Measurements from ENCODE around the gene CMTM4. TPM values are rescaled to one million over a fixed set of nuclear protein-coding genes. Genes with fewer than 3 reads are reported as not detected.
"Not testable (repeated sequence)": the region's sequence is repeated elsewhere in the genome, so short reads cannot be mapped to it uniquely, and the experiment has no call there.

The CMTM4 gene
- total RNA-seq, 1 donor from 2014 or later, result 10.1 TPM

DNA sequence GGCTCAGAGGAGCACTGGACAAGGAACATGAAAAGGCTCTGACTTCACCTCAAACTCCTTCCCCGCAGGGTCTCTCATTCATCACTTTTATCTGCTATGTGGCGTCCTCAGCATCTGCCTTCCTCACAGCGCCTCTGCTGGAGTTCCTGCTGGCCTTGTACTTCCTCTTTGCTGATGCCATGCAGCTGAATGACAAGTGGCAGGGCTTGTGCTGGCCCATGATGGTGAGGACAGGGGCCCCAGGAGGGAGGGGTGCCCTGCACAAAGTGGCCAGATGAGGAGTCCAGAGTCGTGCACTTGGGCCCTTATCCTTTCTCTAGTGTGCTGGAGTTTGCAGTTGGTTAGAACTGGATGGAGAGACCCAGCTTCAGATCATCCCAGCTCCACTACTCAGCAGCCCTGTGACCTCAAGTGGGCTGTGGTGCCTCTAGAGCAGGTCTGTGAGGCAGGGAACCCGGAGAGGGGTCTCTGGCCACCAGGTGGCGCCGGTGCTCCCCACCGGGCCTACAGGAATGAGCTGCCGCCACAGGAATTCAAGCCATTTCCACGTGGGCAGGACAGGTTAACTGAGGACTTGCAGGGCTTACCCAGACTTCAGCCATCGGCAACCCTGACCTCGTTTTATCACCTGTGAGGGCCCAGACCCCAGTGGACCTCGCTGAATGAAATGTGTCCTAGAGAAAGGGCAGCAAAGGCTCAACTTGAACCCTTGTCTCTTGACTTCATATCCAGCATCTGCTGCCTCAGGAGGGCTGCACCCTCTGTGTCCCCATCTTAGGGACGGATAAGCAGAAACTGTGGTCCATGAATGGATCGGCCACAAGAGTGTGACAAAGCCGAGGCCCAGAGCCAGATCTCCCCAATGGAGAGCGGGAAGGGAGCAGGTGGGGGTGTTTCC, 88.1 kb downstream of the CMTM4 start:
- ATAC-seq (ENCODE audit: poor library complexity) (peak; percentile 61), DNase-seq (peak; percentile 93)
- intact Hi-C loops (cut with DNase I), result loop anchor here (5.0 kb wide), 1 partner anchor 259 kb away; no protein-coding TSS in a partner anchor

DNA sequence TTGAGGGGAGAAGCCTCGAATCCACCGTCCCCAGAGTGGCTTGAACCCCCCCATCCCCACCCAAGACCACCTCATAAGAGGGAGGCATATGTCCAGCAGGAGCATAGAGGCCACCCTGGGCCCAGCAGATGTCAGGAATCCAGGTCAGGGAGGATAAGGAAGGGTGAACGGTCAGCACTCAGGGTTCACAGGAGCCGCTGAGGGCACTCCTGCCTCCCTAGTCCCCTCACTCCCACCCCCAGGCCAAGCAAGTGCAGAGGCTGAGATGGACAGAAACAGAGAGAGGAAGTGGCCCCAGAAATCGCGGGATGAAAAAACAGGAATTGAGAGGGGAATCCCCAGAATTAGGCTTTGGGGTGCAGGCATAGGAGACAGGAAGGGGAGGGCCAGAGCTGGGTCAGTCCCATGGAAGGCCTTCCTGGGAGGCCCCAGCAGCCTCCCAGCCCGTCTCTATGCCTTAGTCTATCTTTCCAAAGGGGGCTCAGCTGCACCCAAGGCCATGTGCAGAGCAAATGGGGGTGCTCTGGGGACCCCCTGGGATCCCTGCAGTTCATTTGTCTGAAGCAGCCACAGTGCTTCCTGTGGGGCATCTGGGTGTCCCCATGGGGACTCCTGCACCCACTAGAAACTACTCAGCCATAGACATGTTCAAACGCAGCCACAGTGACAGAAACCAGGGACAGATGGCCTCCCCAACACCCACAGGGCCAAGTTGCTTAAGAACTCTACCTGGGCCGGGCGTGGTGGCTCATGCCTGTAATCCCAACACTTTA, 90.4 kb downstream of the CMTM4 start:
- ATAC-seq (ENCODE audit: poor library complexity) (no peak), DNase-seq (no peak)
- intact Hi-C loops (cut with DNase I), result loop anchor here (5.0 kb wide), 1 partner anchor 261 kb away; no protein-coding TSS in a partner anchor

DNA sequence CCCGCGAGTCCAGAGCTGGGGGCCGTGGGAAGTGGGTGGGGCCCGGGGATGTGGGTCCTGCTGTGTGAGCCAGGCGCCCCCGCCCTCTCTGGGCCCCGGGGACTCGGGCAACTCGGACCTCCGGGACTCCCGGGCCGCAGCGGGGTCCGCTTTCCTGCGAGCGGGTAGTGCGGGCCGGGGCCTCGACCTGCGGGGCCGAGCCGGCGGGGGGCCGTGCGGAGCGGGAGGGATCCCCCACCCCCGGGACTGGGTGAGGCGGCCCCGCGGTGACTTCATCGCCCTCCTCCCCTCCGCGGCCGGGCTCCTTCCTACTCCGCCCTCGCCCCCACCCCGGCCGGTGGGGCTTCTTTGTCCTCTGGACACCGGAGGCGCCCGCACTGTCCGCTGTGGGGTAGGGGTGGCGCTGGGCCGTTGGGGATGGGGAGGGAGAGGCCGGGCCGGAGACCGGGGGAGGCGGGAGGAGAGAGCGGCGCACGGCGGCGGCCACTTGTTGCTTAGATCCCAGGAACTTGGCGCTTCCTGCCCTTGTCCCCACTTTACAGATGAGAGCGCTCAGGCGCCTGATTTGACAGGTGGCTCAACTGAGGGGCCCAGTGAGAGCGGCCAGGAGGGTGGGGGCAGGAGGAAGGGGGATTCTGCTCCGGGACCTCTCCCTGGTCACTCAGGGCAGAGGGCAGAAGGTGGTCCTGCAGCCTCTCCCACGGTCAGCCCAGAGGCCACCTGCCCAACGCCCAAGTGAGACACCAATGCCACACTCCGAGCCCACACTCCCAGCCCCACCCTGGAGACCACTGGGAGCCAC, 91.2 kb downstream of the CMTM4 start:
- intact Hi-C loops (cut with DNase I), result loop anchor here (5.0 kb wide), 1 partner anchor 262 kb away; no protein-coding TSS in a partner anchor
- DNase-seq (peak; percentile 82), ATAC-seq (ENCODE audit: poor library complexity) (peak; percentile 57)

DNA sequence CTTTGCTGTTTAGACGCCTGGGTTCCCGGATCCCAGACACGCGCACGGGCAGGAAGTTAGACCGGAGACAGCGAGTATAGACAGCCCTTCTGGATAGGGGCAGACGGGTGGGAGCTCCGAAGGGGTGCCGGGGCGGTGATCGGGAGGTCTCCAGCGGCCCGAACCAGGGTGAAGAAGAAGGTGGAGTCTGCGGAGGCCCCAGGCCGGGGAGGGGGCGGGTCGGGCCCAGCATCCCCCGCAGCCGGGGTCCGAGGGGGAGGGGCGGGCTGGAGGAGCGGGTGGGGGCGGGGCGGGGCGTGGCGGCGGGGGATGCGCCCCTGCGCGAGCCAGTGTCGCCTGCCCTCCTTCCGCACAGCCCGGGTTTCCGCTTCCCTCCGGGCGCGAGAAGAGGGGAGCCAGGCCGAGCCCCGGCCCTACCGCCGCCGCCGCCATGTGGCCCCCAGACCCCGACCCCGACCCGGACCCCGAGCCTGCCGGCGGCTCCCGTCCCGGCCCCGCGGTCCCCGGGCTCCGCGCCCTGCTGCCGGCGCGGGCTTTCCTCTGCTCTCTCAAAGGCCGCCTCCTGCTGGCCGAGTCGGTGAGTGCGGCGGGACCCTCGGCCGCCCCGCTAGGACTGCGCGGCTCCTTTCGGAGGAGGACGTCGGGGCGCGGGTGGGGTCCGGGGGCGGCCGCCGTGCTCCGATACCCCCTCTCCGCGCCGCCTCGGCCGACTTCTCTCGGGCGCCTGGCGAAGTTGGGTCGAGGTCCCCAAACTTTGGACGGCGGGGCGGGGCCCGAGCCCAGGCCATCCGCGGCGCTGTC, 92.0 kb downstream of the CMTM4 start, which contains the start of gene CMTM3:
Gene CMTM3 (plus strand): TSS at position 329 of the 801 bp plus-strand sequence. CDS start 102 bp downstream, at position 431.
- peak; percentile 82 for DNase-seq
- peak; percentile 70 for ATAC-seq (ENCODE audit: poor library complexity)
- intact Hi-C loops (cut with DNase I), result loop anchor here (5.0 kb wide), 2 partner anchors 197 to 263 kb away; no protein-coding TSS in a partner anchor

DNA sequence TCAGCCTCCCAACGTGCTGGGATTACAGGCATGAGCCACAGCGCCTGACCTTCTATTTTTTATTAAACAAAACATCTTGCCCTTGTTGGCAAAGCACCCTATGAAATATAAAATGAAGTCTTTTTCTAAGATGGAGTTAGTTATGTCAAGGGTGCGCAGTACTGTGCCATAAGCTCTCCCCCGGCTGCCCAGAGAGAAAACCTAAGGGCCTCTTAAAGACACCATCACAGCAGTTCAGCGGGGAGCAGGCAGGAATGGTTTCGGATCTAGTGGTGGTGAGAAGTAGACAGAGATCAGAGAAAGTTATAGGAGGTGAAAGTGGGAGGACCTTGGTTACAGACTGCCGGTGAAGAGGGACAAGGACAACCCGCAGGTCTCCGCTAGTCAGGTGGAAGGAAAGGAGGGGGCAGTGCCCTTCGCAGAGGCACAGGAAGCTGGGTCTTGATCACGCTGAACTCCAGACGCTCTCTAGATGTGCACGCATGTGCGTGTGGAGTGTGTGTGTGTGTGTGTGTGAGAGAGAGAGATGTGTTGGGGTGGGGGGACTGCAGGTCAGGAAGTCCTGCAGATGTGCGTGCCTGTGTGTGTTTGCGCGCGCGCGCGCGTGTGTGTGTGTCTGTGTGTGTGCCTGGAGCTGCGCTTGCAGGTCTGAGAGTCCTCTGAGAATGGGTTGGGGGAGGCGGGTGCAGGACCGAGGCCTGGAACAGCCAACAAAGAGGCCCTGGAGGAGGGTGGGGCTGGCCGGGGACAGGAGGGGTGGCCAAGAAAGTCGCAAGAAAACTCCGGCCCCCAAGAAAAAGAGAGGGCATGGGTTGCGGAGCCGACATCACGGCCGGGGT, 92.8 kb downstream of the CMTM4 start:
- DNase-seq (peak; percentile 83), ATAC-seq (ENCODE audit: poor library complexity) (peak; percentile 43)
- intact Hi-C loops (cut with DNase I), result loop anchor here (5.0 kb wide), 1 partner anchor 196 kb away; no protein-coding TSS in a partner anchor

DNA sequence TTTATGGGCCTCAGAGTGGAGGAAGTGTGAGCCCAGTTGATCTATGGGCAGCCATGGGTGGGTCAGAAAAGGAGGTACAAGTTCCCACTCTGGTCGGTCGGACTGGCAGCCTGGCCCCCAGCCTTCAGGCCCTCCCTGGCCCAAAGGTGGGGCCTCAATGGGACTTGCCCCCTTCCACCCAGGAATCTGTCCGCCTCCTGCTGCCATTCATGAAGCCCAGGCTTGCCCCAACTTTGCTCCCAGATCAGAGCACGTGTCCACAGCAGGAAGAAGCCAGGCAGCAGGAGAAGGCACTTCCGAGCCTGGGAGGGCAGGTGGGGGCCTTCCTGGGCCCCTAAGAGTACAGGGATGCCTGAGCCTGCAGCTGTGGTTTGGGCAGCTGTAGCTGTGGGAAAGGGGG, 95.1 kb downstream of the CMTM4 start:
- ATAC-seq (ENCODE audit: poor library complexity), result no peak
- intact Hi-C loops (cut with DNase I), result loop anchor here (5.0 kb wide), 1 partner anchor 194 kb away; no protein-coding TSS in a partner anchor
- DNase-seq, result no peak

DNA sequence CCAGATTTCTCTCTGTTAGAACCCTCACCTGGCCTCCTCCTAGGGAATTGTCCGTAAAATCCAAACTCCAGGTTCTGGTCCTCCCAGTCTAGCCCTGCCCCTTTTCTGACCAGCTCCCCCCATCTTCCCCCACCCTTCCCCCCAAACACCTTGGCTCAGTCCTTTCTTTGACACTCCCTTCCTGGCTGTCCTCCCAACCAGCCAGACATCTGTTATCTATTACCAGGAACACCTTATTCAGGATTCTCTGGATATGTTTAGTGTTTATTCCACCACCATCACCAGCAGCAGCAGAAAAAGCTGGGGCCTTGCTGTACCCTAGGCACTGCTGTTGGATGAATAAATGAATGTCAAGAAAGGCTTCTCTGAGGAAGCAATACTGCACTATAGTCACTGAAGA, 96.1 kb downstream of the CMTM4 start:
- intact Hi-C loops (cut with DNase I), result loop anchor here (5.0 kb wide), 1 partner anchor 193 kb away; no protein-coding TSS in a partner anchor
- ATAC-seq (ENCODE audit: poor library complexity) (no peak), DNase-seq (no peak)

DNA sequence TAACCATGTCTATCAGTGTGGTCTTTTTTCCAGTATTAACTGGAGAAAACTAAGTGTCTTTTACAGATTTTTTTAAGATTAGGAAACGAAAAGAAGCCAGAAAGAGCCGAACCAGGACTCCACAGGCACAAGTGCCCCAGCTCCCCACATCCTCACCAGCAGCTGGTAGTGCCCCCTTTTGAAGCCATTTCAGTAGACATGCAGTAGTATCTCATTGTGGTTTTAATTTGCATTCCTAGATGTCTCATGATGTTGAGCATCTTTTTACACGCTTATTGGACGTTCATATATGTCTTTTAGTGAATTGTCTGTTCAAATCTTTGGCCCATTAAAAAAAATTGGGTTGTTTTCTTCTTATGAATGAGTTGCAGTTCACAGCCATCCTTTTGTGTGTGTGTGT, 96.8 kb downstream of the CMTM4 start:
- ATAC-seq (ENCODE audit: poor library complexity) (no peak), DNase-seq (no peak)
- intact Hi-C loops (cut with DNase I), result loop anchor here (5.0 kb wide), 1 partner anchor 192 kb away; no protein-coding TSS in a partner anchor

DNA sequence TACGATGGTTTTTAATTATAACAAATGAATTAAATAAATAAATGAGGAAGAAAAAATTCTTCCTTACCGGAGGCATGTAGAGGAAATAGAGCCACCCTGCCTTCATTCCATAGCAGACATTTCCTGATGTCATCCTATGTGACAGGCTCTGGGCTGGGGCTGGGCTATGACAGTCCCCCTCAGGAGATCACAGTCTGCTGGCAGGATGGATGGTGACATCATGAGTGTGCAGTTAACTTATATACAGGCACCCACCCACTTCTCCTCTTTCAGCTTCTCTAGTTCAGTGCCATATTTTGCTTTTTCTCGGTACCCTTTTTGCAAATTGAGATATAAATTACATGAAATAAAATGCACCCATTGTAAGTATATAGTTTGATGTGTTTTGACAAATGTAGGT, 98.4 kb downstream of the CMTM4 start:
- DNase-seq (no peak), ATAC-seq (ENCODE audit: poor library complexity) (no peak)
- intact Hi-C loops (cut with DNase I), result no loop called here

DNA sequence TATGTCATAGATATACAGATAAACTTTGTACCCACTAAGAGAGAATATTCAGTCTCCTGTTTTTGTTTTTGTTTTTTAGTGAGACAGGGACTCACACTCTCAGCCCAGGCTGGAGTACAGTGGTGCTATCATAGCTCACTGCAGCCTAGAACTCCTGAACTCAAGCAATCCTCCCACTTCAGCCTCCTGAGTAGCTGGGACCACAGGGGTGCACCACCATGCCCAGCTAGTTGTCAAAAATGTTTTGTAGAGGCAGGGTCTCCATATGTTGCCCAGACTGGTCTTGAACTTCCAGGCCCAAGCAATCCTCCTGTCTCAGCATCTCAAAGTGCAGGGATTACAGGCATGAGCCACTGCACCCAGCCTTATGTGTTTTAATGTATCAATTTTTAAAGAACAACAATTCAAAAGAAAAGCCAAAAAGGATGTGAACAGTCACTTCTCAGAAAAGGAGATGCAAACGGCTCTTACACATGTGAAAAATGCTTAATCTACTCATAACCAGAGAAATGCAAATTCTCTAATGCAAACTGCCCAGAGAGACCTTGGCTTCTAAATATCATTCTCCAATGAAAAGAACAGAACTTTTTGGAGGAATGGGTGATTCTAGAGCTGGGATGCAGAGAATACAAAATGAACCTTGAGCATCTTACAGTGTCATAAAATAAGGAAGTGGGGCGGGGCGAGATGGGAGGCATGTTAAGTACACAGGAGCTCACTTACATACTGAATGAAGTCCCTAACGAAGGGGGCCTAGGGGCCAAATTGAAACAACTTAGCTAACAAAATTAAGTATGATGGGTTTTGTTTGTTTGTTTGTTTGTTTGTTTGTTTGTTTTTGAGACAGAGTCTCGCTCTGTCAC, 99.3 kb downstream of the CMTM4 start:
- ATAC-seq (ENCODE audit: poor library complexity), result no peak
- intact Hi-C loops (cut with DNase I), result no loop called here
- no peak for DNase-seq

DNA sequence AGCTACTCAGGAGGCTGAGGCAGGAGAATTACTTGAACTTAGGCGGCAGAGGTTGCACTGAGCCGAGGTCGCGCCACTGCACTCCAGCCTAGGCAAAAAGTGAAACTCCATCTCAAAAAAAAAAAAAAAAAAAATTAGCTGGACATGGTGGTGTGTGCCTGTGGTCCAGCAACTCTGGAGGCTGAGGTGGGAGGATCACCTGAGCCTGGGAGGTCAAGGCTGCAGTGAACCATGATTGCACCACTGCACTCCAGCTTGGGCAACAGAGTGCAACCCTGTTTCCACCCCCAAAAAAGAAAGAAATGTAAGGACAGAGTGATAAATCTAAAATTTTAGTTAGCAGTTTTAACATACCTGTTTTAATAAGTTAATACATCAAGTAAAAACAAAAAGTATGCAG, 100.0 kb downstream of the CMTM4 start:
- intact Hi-C loops (cut with DNase I), result not testable (repeated sequence)

DNA sequence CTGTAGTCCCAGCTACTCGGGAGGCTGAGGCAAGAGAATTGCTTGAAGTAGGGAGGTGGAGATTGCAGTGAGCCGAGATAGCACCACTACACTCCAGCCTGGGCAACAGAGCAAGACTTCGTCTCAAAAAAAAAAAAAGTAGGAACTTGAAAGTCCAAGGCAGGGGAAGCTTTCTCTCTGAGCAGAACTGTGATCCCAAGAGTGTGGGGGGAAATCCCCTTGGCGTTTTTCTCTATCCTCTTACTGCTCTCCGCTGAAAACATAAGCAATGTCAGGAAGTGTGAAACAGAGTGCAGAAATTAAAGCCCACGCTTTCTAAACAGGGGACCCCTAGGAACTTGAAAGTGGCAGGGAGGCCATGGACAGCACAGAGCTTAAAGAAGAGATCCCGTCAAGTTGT, 101.8 kb downstream of the CMTM4 start:
- intact Hi-C loops (cut with DNase I), result no loop called here
- DNase-seq (no peak), ATAC-seq (ENCODE audit: poor library complexity) (no peak)

More for the DNA sequence above, 100.0 kb downstream of the CMTM4 start:
- DNase-seq; ATAC-seq (ENCODE audit: poor library complexity): not testable (repeated sequence)

DNA sequence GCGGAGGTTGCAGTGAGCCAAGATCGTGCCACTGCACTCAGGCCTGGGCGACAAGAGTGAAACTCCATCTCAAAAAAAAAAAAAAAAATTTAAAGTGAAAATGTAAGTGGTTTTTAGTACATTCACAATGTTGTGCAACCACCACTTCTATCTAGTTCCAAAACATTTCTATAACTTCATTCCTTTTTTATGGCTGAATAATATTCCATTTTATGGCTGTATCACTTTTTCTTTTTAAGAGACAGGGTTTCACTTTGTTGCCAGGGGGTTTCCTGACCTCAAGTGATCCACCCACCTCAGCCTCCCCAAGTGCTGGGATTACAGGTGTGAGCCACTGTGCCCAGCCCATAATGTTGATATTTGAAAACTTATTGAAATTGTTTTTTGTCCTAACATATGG, 103.7 kb downstream of the CMTM4 start:
- ATAC-seq (ENCODE audit: poor library complexity), result no peak
- intact Hi-C loops (cut with DNase I), result no loop called here

DNA sequence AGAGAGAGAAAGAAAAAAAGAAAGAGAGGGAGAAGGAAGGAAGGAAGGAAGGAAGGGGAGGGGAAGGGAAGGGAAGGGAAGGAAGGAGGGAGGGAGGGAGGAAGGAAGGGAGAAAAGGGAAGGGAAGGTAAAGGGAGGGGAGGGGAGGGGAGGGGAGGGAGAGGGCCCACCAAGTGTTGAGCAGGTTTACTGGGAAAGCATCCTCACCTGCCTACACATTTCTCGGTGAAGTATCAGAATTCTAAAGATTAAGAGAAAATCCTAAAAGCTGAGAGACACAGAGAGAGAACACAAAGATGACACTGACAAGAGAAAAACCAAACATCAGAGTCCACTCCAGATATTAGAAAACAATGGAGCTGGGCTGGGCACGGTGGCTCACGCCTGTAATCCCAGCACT, 104.3 kb downstream of the CMTM4 start:
- intact Hi-C loops (cut with DNase I), result no loop called here
- ATAC-seq (ENCODE audit: poor library complexity) (no peak), DNase-seq (no peak)

More for the DNA sequence above, 103.7 kb downstream of the CMTM4 start:
- DNase-seq, result no peak

DNA sequence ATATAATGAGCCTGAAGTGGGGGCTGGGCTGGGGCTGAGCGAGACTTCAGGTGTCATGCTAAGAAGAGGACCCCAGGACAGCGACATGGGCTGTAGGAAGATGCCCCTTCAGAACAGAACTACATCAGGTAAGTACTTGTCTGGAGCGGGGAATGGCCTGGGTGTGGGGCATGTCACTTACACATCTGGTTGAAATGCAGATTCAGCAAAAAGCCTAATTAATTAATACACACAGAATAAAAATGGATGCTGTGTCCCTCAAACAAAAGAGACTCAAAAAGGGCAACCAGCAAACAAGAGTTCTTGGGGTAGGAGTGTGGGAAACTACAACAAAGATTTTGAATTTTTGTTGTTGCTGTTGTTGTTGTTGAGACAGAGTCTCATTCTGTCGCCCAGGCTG, 105.5 kb downstream of the CMTM4 start:
- intact Hi-C loops (cut with DNase I), result no loop called here
- ATAC-seq (ENCODE audit: poor library complexity), result no peak
- DNase-seq, result no peak

DNA sequence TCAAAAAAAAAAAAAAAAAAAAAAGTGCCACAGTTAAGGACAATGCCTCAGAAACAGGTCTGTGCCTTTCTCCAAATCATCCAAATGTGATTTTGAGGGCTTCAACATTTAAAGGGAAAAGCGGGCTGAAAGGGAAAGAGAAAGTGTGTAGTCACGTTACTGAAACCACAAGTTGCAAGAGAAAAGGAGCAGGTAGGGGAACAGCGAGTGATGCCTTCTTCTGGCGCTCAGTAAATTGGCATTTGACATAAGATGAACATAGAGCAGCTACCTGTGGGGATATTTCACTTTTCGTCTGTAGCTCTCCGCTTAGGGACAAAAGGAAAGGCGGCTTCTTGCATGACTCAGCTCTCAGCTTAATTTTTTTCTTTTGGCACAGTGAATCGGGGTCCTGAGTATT, 106.2 kb downstream of the CMTM4 start:
- DNase-seq (no peak), ATAC-seq (ENCODE audit: poor library complexity) (no peak)
- intact Hi-C loops (cut with DNase I), result no loop called here

Measured in Right ventricle myocardium superior (tissue), 1 donor.